GM19240 (cell line): ENCODE results near the gene LCMT2.
A peak's percentile ranks its signal among the peaks of the same experiment; 100 is the strongest.

Experiments used
- DNase-seq: peaks from one replicate; pipeline ENCODE4 v3.0.0; 2011; ENCODE audit warnings: low spot score; ENCODE audit not compliant: insufficient read length

The LCMT2 gene

GRCh38 chr15:43329960-43330779, at the start of gene LCMT2:
LCMT2 (minus strand) TSS chr15:43330573; CDS start chr15:43330489, 84 bp downstream.
- DNase-seq: peak; percentile 71

- no peak for DNase-seq
Observed at GRCh38 chr15:43378601-43379000, 48.2 kb upstream of the LCMT2 start.

GRCh38 chr15:43376017-43376705, 45.8 kb upstream of the LCMT2 start:
- peak; percentile 19 for DNase-seq

GRCh38 chr15:43370975-43371974, 40.9 kb upstream of the LCMT2 start, which contains the start of the genes TUBGCP4 and ZSCAN29:
TUBGCP4 (plus strand) TSS chr15:43371101; CDS start chr15:43371355, 254 bp downstream.
ZSCAN29 (minus strand) TSS chr15:43371043; CDS start chr15:43369913, 1,130 bp downstream.
- peak; percentile 81 for DNase-seq

- DNase-seq: peak; percentile 17
Observed at GRCh38 chr15:43370310-43370974, 40.1 kb upstream of the LCMT2 start.

- no peak for DNase-seq
Observed at GRCh38 chr15:43361313-43361903, 31.0 kb upstream of the LCMT2 start.

- no peak for DNase-seq
Observed at GRCh38 chr15:43360821-43361220, 30.4 kb upstream of the LCMT2 start.

GRCh38 chr15:43352693-43353382, 22.5 kb upstream of the LCMT2 start:
- DNase-seq: no peak

- no peak for DNase-seq
Observed at GRCh38 chr15:43347114-43347513, 16.7 kb upstream of the LCMT2 start.

GRCh38 chr15:43346305-43346704, 15.9 kb upstream of the LCMT2 start:
- no peak for DNase-seq

GRCh38 chr15:43330780-43331087, 361 bp upstream of the LCMT2 start:
- no peak for DNase-seq

- no peak for DNase-seq
Observed at GRCh38 chr15:43329217-43329959, 985 bp downstream of the LCMT2 start.

GRCh38 chr15:43325039-43325684, 5.2 kb downstream of the LCMT2 start:
- no peak for DNase-seq

GRCh38 chr15:43318990-43319771, 11.2 kb downstream of the LCMT2 start:
- DNase-seq: no peak

- no peak for DNase-seq
Observed at GRCh38 chr15:43317566-43318184, 12.7 kb downstream of the LCMT2 start.

- DNase-seq: no peak
Observed at GRCh38 chr15:43316971-43317346, 13.4 kb downstream of the LCMT2 start.
